AG10803 (cell line): Measurements from ENCODE around the gene PTPRD.

Experiments
- DNase-seq: peaks from one replicate; pipeline ENCODE4 v3.0.0; 2010; ENCODE audit warnings: low read depth
- H3K4me3 ChIP-seq: 2 replicates; pipeline ENCODE4 v1.5.1; 2011; ENCODE audit warnings: mild to moderate bottlenecking, low read length, control low read depth
- CTCF ChIP-seq: conservative IDR thresholded peaks from 2 replicates; pipeline ENCODE4 v1.5.1; 2011; ENCODE audit warnings: mild to moderate bottlenecking, low read length, control low read depth, inconsistent platforms

PTPRD gene

GRCh38 chr9:8864545-8864896 lies 1748.3 kb downstream of the PTPRD start:
- TF ChIP-seq CTCF, result no peak
- H3K4me3 ChIP-seq, result no peak overlapping the region
- DNase-seq, result no peak

- no peak for TF ChIP-seq CTCF
- DNase-seq, result no peak
- no peak overlapping the region for H3K4me3 ChIP-seq
Measured at GRCh38 chr9:8863886-8864544, 1748.8 kb downstream of the PTPRD start.

GRCh38 chr9:8863069-8863468 lies 1749.7 kb downstream of the PTPRD start:
- TF ChIP-seq CTCF, result no peak
- DNase-seq, result no peak
- H3K4me3 ChIP-seq, result no peak overlapping the region

GRCh38 chr9:8860925-8861324 lies 1751.9 kb downstream of the PTPRD start:
- no peak for TF ChIP-seq CTCF
- no peak for DNase-seq
- no peak overlapping the region for H3K4me3 ChIP-seq

- DNase-seq, result no peak
- TF ChIP-seq CTCF, result no peak
Measured at GRCh38 chr9:8860086-8860485, 1752.7 kb downstream of the PTPRD start.

GRCh38 chr9:8859416-8859815 lies 1753.4 kb downstream of the PTPRD start:
- H3K4me3 ChIP-seq, result no peak overlapping the region
- no peak for DNase-seq
- no peak for TF ChIP-seq CTCF

More at GRCh38 chr9:8860086-8860485, 1752.7 kb downstream of the PTPRD start:
- H3K4me3 ChIP-seq, result no peak overlapping the region

GRCh38 chr9:8858596-8859161 lies 1754.1 kb downstream of the PTPRD start:
- no peak overlapping the region for H3K4me3 ChIP-seq
- TF ChIP-seq CTCF, result no peak
- no peak for DNase-seq
